Nephron progenitor cell (in vitro differentiated cells): Measurements from ENCODE around the gene PGK2.

Source experiments
- DNase-seq: peaks from one replicate; pipeline ENCODE4 v3.0.0; 2021
- H3K27ac Mint-ChIP-seq: 2 replicates; pipeline ENCODE4 v1.8.0; 2021; ENCODE audit warnings: mild to moderate bottlenecking, moderate library complexity, mixed read lengths
- H3K27me3 Mint-ChIP-seq: 2 replicates; pipeline ENCODE4 v1.8.0; 2021; ENCODE audit warnings: mild to moderate bottlenecking, low read depth, mixed read lengths; ENCODE audit not compliant: poor library complexity
- H3K36me3 Mint-ChIP-seq: 2 replicates; pipeline ENCODE4 v1.8.0; 2021; ENCODE audit warnings: low read depth, mixed read lengths
- H3K4me1 Mint-ChIP-seq: 2 replicates; pipeline ENCODE4 v1.8.0; 2021; ENCODE audit warnings: mixed read lengths
- H3K4me3 Mint-ChIP-seq: 2 replicates; pipeline ENCODE4 v1.8.0; 2021; ENCODE audit warnings: mild to moderate bottlenecking, moderate library complexity, mixed read lengths
- H3K9me3 Mint-ChIP-seq: 2 replicates; pipeline ENCODE4 v1.8.0; 2021; ENCODE audit warnings: mild to moderate bottlenecking, moderate library complexity, mixed read lengths
- CTCF ChIP-seq: fragments of 200-600 bp; sonication (generic); IDR thresholded peaks from 2 replicates; pipeline ENCODE4 v1.5.0; 2021; ENCODE audit warnings: antibody characterized with exemption

The PGK2 gene

DNA sequence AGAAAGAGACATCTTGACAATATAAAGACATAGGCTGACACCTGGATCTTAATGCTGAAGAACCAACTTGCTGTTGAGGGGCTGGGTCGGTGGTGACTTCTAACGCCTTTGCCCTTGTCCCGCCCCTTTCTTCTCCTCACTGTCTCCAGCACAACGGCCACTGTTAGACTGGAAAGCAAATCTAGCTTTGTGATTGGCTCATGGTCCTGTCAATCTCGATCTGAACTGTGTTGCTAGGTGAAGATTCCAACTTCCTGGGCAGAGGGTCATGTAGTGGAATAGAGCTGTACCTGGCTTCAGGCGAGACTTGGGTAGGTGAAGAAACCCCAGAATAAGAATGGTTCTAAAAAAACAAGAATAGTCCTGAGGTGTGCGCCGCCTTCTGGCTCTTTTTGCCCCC lies at the start of gene PGK2:
Gene PGK2 (minus strand): TSS at position 110 of the 400 bp plus-strand sequence. CDS start 98 bp downstream, at position 12.
- no peak within 1 kb of the TSS for H3K4me3 Mint-ChIP-seq
- no peak for TF ChIP-seq CTCF

DNA sequence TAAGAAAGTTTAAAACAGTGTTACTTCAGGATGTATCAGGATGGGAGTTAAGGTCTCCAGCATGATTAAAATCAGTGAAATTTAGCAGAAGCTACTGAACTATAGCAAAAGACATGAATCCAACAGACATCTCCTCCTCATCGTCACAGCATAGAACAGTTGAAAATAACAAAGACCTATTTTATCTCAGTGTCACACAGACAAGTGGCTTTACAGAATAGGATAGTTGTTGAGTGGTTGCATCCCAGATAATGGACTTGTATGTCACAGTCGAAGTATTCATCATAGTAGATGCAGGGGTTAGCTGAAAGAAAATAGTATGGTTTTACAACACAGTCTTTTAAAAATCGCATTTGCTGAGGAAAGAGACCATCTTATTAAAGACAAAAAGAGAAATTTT lies 48.1 kb upstream of the PGK2 start:
- no peaks in the 10 kb centered on the region for H3K27me3 Mint-ChIP-seq
- DNase-seq = no peak
- no peaks in the 10 kb centered on the region for H3K36me3 Mint-ChIP-seq
- no peak for TF ChIP-seq CTCF
- H3K27ac Mint-ChIP-seq = no peak overlapping the region
- H3K4me1 Mint-ChIP-seq = no peaks in the 10 kb centered on the region
- no peaks in the 10 kb centered on the region for H3K9me3 Mint-ChIP-seq
- H3K4me3 Mint-ChIP-seq = no peak overlapping the region

More for the DNA sequence above, at the start of gene PGK2:
- Mint-ChIP-seq H3K4me1 (no peaks in the 10 kb centered on the region), H3K27me3 (no peaks in the 10 kb centered on the region), H3K27ac (no peak within 1 kb of the TSS), H3K9me3 (no peaks in the 10 kb centered on the region), H3K36me3 (no peaks in the 10 kb centered on the region)
- no peak for DNase-seq

DNA sequence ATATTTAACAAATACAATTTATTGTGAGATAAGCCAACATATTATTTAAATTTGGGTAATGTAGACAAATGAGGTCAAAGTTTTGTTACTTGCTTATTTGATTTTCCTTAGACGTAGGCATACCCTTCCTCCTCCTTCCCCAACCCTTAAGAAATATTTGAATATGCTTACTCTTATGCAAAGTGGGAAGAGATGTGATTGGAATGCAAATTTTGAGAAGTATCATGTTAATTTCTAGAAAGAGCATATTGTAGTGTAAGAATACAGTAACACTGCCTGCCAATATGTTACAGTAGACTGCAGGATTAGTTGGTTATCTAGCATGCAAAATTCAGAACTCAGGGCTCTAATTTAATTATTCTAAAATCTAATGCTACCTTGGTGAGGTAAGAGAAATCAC lies 46.3 kb upstream of the PGK2 start:
- H3K9me3 Mint-ChIP-seq = no peaks in the 10 kb centered on the region
- H3K27me3 Mint-ChIP-seq = no peaks in the 10 kb centered on the region
- no peak overlapping the region for H3K27ac Mint-ChIP-seq
- H3K36me3 Mint-ChIP-seq = no peaks in the 10 kb centered on the region
- no peak for DNase-seq
- no peak for TF ChIP-seq CTCF
- H3K4me1 Mint-ChIP-seq = no peaks in the 10 kb centered on the region
- no peak overlapping the region for H3K4me3 Mint-ChIP-seq

DNA sequence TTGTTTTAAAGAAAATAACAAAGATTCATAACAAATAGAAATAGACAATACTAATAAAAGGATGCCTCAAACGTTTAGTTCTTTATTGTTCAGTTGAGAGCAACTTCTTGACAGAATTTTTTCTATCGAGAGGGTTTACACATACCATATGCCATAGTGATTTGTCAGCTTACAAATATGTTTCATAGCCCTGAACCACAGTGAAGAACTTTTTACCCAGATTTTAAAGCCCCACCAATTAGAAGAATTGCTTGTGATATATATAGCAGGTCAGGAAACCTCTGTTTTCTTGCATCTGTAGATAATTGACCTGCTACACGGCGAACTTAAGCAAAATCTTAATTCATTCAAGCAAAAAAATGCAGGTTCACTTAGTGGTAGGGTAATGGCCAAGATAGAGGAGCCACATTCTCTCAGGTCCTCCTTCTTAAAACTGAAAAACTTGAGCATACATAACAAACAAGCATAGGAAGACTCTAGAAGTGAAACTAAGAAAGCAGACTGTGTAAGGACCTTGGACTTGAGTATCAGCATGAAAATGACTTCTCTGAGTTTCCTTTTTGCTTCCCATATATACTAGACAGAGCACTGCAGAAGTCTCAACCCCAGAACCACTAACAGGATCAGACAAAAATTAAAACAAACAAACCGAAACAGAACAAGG lies 39.8 kb upstream of the PGK2 start:
- Mint-ChIP-seq H3K4me1 (no peaks in the 10 kb centered on the region), H3K27me3 (no peaks in the 10 kb centered on the region), H3K4me3 (no peak overlapping the region), H3K27ac (no peak overlapping the region), H3K9me3 (no peaks in the 10 kb centered on the region), H3K36me3 (no peaks in the 10 kb centered on the region)
- DNase-seq = no peak
- no peak for TF ChIP-seq CTCF

GRCh38 chr6:49815166-49815565 lies 28.1 kb upstream of the PGK2 start:
- no peak for DNase-seq
- H3K9me3 Mint-ChIP-seq = peaks cover 5% of the 10 kb centered on the region
- H3K4me3 Mint-ChIP-seq = no peak overlapping the region
- H3K27me3 Mint-ChIP-seq = no peaks in the 10 kb centered on the region
- no peak for TF ChIP-seq CTCF
- H3K4me1 Mint-ChIP-seq = no peaks in the 10 kb centered on the region
- no peak overlapping the region for H3K27ac Mint-ChIP-seq
- no peaks in the 10 kb centered on the region for H3K36me3 Mint-ChIP-seq

DNA sequence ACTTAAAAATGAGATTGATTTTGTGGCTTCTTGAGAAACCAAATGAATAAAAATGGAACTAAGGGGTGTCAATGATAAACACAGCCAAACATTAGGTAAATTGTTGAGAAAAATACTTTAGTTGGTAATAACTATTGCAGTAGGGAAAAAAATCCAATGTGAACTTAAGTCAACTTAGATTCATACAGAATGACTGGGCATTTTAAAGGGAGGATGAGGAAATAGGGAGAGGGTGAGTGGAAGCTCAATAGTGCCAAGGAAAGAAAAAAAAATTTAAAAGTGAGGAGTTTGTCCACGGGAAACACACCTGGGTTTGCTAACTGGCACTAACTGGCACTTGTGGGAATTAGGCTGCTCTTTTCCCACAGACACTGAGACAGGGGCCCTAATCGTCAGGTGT lies 26.2 kb upstream of the PGK2 start:
- no peaks in the 10 kb centered on the region for H3K27me3 Mint-ChIP-seq
- no peak for TF ChIP-seq CTCF
- DNase-seq = no peak
- H3K36me3 Mint-ChIP-seq = no peaks in the 10 kb centered on the region
- H3K27ac Mint-ChIP-seq = no peak overlapping the region
- no peak overlapping the region for H3K4me3 Mint-ChIP-seq
- peaks cover 20% of the 10 kb centered on the region for H3K9me3 Mint-ChIP-seq
- no peaks in the 10 kb centered on the region for H3K4me1 Mint-ChIP-seq
